Endothelial cell of umbilical vein (primary cell): ENCODE measurements around the gene CAMTA1.

Source experiments
- CTCF ChIP-seq, 2 donors: IDR thresholded peaks; 1 replicate in 1 of 2; 2 replicates in 1 of 2; pipeline ENCODE4 v1.5.1; 2011; ENCODE audit warnings: low read length in 2 of 2, mild to moderate bottlenecking in 2 of 2, moderate library complexity in 2 of 2, control low read depth in 1 of 2, inconsistent platforms in 1 of 2, low read depth in 1 of 2; ENCODE audit not compliant: insufficient read depth in 1 of 2; ENCODE audit errors: extremely low read depth in 1 of 2
- EZH2 ChIP-seq: IDR thresholded peaks from 2 replicates; pipeline ENCODE4 v1.6.1; 2012; ENCODE audit warnings: borderline replicate concordance, low read depth, mild to moderate bottlenecking, moderate library complexity, low read length, inconsistent platforms; ENCODE audit not compliant: severe bottlenecking
- FOS ChIP-seq: IDR thresholded peaks from 2 replicates; pipeline ENCODE4 v1.6.1; 2011; ENCODE audit warnings: mild to moderate bottlenecking, low read length, moderate library complexity, borderline replicate concordance; ENCODE audit not compliant: insufficient read depth
- JUN ChIP-seq: IDR thresholded peaks from 2 replicates; pipeline ENCODE4 v1.6.1; 2011; ENCODE audit warnings: borderline replicate concordance, low read depth; ENCODE audit not compliant: insufficient read length, insufficient read depth
- MAX ChIP-seq: IDR thresholded peaks from 2 replicates; pipeline ENCODE4 v1.6.1; 2011; ENCODE audit not compliant: insufficient read depth, insufficient read length
- MYC ChIP-seq: IDR thresholded peaks from one replicate; pipeline ENCODE4 v1.6.1; 2011; ENCODE audit warnings: mild to moderate bottlenecking, low read depth, low read length
- POLR2A ChIP-seq: IDR thresholded peaks from 2 replicates; pipeline ENCODE4 v1.6.1; 2012; ENCODE audit warnings: low read depth, mild to moderate bottlenecking, control low read depth, low read length
- POLR2AphosphoS5 ChIP-seq: IDR thresholded peaks from 2 replicates; pipeline ENCODE4 v1.6.1; 2012; ENCODE audit warnings: low read depth, mild to moderate bottlenecking, control low read depth, low read length, moderate library complexity; ENCODE audit not compliant: insufficient read depth

GRCh38 chr1:6918186-6918924, 133.1 kb downstream of the CAMTA1 start:
- TF ChIP-seq CTCF (IDR thresholded peaks at IDR 0.05; ENCODE audit: extremely low read depth in 1 of 2, insufficient read depth in 1 of 2, low read depth in 1 of 2, low read length in 2 of 2) (no peak), FOS (no peak), POLR2A (no peak), POLR2AphosphoS5 (no peak), MAX (no peak), EZH2 (no peak), JUN (no peak), MYC (no peak)
